ENCODE results near the gene TFEB.

DNA sequence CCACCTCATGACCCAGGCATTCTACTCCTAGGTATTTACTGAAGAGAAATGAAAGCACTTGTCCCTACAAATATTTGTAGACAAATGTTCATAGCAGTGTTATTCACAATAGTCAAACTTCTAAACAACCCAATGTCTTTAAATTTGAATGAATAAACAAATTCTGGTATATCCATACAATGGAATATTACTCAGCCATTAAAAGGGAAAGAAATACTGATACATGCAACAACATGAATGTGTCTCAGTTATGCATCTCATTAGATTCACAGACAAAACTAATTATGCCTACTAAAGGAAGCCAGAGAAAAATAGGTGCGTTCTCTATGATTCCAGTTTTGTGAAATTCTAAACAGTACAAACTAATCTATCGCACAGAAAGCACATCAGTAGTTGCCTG is 66.4 kb downstream of the TFEB start:
- TF ChIP-seq POLR2A (IDR thresholded peaks at IDR 0.05) = no peak
- TF ChIP-seq, protein P1, sequence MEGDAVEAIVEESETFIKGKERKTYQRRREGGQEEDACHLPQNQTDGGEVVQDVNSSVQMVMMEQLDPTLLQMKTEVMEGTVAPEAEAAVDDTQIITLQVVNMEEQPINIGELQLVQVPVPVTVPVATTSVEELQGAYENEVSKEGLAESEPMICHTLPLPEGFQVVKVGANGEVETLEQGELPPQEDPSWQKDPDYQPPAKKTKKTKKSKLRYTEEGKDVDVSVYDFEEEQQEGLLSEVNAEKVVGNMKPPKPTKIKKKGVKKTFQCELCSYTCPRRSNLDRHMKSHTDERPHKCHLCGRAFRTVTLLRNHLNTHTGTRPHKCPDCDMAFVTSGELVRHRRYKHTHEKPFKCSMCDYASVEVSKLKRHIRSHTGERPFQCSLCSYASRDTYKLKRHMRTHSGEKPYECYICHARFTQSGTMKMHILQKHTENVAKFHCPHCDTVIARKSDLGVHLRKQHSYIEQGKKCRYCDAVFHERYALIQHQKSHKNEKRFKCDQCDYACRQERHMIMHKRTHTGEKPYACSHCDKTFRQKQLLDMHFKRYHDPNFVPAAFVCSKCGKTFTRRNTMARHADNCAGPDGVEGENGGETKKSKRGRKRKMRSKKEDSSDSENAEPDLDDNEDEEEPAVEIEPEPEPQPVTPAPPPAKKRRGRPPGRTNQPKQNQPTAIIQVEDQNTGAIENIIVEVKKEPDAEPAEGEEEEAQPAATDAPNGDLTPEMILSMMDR (IDR thresholded peaks at IDR 0.05) = no peak

All from Peyer's patch (tissue), 4 donors.